Kidney epithelial cell (primary cell): ENCODE measurements around the gene ZNF74. TPM values are rescaled to one million over a fixed set of nuclear protein-coding genes. Genes with fewer than 3 reads are reported as not detected.

Experiments used
- DNase-seq: peaks from one replicate; pipeline ENCODE4 v3.0.0-alpha.2; 2010; ENCODE audit warnings: low read depth
- H3K27me3 ChIP-seq: 2 replicates; pipeline ENCODE4 v1.6.0; 2011; ENCODE audit warnings: low read length; ENCODE audit not compliant: control insufficient read depth, insufficient read depth
- H3K36me3 ChIP-seq: 2 replicates; pipeline ENCODE4 v1.5.1; 2011; ENCODE audit warnings: low read length; ENCODE audit not compliant: control insufficient read depth, insufficient read depth
- H3K4me3 ChIP-seq: 2 replicates; pipeline ENCODE4 v1.5.1; 2011; ENCODE audit warnings: low read depth, mild to moderate bottlenecking, control low read depth, low read length
- CTCF ChIP-seq: IDR thresholded peaks from 2 replicates; pipeline ENCODE4 v1.5.1; 2011; ENCODE audit warnings: mild to moderate bottlenecking, moderate library complexity, low read length, control low read depth, inconsistent platforms; ENCODE audit not compliant: insufficient read depth, poor library complexity, severe bottlenecking
- total RNA-seq: library from RNA; depleted of rRNA; stranded (reverse); fragments of >200 nt; gene quantifications from 2 replicates; pipeline ENCODE4 v1.2.3, GENCODE V29; 2015

ZNF74 gene
- total RNA-seq, 1 donor from 2014 or later: 23.5 TPM

GRCh38 chr22:20453222-20453621, 59.3 kb downstream of the ZNF74 start:
- H3K36me3 ChIP-seq: peaks cover 3% of the 10 kb centered on the region
- H3K27me3 ChIP-seq: no peaks in the 10 kb centered on the region
- no peak for DNase-seq
- H3K4me3 ChIP-seq: no peak overlapping the region
- no peak for TF ChIP-seq CTCF

- TF ChIP-seq CTCF: no peak
- Histone ChIP-seq H3K27me3 (no peaks in the 10 kb centered on the region), H3K36me3 (peaks cover 4% of the 10 kb centered on the region), H3K4me3 (no peak overlapping the region)
- DNase-seq: no peak
Measured at GRCh38 chr22:20455709-20456063, 61.7 kb downstream of the ZNF74 start.

GRCh38 chr22:20456064-20456721, 62.2 kb downstream of the ZNF74 start:
- Histone ChIP-seq H3K4me3 (no peak overlapping the region), H3K36me3 (peaks cover 4% of the 10 kb centered on the region), H3K27me3 (no peaks in the 10 kb centered on the region)
- peak; percentile 89 for TF ChIP-seq CTCF
- peak; percentile 38 for DNase-seq

- no peak for TF ChIP-seq CTCF
Measured at GRCh38 chr22:20456722-20457076, 62.7 kb downstream of the ZNF74 start.

GRCh38 chr22:20457506-20458240, 63.7 kb downstream of the ZNF74 start:
- Histone ChIP-seq H3K4me3 (no peak overlapping the region), H3K36me3 (peaks cover 4% of the 10 kb centered on the region), H3K27me3 (no peaks in the 10 kb centered on the region)
- TF ChIP-seq CTCF: no peak
- no peak for DNase-seq

More at GRCh38 chr22:20456722-20457076, 62.7 kb downstream of the ZNF74 start:
- Histone ChIP-seq H3K4me3 (no peak overlapping the region), H3K36me3 (peaks cover 4% of the 10 kb centered on the region), H3K27me3 (no peaks in the 10 kb centered on the region)
- no peak for DNase-seq

Other genes with a start within 250 kb of the ZNF74 start
- gene CCDC188, start 243.1 kb upstream of the ZNF74 start, total RNA-seq: 0.55 and 1.8 TPM in 2 replicates
- gene RTN4R, start 125.8 kb upstream of the ZNF74 start, total RNA-seq: 18.2 and 22.9 TPM in 2 replicates
- gene DGCR6L, start 74.1 kb upstream of the ZNF74 start, total RNA-seq: 83.5 and 100 TPM in 2 replicates
- 33.6 and 39.9 TPM in 2 replicates for gene SCARF2, start 43.7 kb downstream of the ZNF74 start, total RNA-seq
- 18.6 and 28.2 TPM in 2 replicates for gene KLHL22, start 101.6 kb downstream of the ZNF74 start, total RNA-seq
- gene MED15, start 113.5 kb downstream of the ZNF74 start, total RNA-seq: 74.3 and 79.8 TPM in 2 replicates